CD4-positive, alpha-beta T cell treated with Interleukin-6 for 4 hours (primary cell): ENCODE results near the gene MAP3K2.
A peak's percentile ranks its signal among the peaks of the same experiment; 100 is the strongest.

Source experiments
- DNase-seq: peaks from one replicate; pipeline ENCODE4 v3.0.0-alpha.2; 2020; ENCODE audit warnings: mixed read lengths

MAP3K2 gene

DNA sequence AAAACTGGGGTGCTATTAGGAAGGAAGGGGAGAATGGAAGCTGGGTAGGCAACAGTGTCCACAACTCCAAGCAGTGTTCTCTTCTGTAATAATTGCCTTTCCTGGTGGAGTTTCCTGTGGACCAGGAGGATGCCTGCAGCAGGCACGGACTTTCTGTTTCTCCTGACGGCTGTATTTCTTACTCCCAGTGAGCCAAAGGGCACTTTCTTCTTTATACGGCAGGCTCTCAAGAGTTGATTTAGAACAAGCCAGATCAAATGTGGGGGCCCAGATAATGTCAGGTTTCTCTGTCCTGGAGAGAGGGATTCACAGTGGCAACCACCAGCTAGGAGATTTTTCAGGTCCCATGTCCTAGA lies 17.5 kb upstream of the MAP3K2 start:
- no peak for DNase-seq

GRCh38 chr2:127404466-127405254 lies 16.9 kb upstream of the MAP3K2 start:
- no peak for DNase-seq

GRCh38 chr2:127403460-127403859 lies 15.7 kb upstream of the MAP3K2 start:
- DNase-seq: no peak

DNA sequence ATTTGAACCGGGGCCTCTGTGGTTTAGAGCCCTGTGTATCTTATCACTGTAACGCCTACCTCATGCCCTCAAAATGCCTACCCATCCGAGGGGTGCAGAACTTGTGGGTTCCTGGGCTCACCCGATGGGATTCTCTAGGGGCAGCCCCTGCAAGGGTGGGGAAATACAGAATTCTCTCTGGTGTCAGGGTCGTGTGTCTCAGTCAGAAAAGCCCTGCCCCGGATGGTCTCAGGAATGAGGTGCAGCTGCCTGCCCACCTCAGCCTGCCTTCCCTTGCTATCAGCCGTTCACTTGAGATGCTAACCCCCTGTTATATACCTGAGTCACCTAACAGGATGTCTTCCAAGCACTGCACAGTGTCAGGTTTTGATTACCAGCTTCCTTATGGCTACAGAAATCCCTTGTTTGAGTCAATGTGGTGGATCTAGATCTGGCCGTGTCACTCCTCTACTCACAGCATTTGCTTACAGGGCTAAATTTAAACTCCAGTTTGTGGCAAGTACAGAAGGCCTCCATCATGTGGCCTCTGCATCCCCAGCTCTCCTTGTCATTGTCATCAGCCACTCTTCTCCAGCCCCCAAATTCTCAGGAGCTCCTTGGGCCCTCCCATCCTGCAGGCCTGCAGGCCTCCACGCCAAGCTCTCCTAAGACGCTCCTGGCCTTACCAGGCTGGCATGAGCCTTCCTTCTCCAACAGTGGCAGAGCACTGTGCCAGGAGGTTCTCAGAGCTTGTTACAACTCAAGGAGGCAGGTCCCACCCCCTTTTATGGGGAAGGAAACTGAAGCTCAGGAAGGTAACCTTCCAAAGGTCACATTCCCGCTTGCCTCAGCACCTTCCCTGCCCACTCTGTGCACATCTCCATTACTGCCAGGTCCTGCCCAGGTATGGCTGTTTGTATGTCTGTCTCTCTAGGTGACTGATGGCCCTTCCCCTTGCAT lies 14.3 kb upstream of the MAP3K2 start:
- DNase-seq: no peak

DNA sequence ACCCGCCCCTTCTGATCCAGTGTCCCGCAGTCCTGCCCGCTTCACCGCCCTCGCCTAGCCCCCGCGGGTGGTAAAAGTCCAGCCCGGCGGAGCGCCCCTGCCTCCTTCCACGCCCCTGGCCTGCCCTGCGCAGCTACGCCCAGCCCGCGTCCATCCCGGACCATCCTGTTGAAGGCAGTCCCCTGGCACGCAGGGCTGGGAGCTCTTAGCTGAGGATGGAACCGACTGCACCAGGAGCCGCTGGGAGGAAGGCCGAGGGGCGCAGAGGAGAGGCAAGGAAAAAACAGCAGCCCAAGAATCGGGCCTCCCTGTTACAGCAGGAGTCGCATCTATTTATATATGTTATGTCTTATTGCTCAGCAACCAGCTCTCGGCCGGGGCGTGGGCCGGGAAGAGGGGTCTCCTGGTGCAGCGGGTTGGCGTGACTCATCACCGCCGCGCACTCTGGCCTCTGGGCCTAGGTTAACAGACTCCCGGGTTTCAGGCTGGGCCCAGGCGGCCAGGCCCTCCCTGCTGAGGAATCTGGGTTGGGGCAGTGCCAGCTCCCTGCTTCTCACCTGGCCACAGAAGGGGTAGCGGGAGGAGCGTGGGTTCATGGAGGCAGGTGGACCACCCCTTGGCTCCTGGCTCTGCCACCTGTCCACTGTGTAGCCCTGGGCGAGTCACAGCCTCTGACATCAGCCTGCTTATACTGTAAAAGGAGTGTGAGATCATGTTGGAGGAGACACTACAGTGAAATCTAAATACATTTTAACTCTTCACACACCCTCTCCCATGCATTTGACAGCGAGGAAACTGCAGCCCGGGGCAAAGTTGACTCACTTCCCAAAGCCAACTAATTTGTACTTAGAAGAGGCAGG lies 13.4 kb upstream of the MAP3K2 start:
- DNase-seq: no peak

DNA sequence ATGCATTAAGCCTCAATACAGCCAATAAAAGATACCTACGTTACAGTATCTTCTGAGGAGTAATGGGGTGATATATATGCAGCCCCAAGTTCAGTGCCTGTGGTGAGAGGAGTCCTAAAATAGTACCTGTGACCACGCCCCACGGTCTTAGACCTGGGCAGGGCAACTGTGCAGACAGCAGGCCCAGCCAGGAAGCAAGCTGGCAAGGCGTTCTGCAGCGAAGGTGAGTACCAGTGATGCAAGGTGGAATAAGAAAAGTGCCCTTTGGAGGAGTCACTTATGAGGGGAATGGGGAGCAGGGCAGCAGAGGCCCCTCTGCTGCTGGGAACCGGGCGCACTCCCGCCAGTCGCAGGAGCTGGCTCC lies 12.7 kb upstream of the MAP3K2 start:
- no peak for DNase-seq

DNA sequence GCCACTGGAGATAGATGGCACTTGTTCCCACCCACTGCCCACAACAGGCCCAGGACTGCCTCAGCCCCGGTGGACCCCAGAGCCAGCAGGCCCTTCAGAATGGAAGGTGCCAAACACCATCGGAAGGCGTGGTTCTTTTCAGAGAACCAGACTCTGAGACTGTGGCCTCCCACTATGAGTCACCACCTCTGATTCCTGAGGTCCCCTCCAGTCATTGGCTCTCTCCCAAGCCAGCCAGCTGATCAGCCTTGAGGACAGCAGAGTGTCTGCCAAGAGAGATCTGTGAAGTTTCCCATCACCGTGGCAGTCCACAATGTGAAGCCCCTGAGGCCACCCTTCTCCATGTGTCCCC lies 10.4 kb upstream of the MAP3K2 start:
- DNase-seq: peak; percentile 74

DNA sequence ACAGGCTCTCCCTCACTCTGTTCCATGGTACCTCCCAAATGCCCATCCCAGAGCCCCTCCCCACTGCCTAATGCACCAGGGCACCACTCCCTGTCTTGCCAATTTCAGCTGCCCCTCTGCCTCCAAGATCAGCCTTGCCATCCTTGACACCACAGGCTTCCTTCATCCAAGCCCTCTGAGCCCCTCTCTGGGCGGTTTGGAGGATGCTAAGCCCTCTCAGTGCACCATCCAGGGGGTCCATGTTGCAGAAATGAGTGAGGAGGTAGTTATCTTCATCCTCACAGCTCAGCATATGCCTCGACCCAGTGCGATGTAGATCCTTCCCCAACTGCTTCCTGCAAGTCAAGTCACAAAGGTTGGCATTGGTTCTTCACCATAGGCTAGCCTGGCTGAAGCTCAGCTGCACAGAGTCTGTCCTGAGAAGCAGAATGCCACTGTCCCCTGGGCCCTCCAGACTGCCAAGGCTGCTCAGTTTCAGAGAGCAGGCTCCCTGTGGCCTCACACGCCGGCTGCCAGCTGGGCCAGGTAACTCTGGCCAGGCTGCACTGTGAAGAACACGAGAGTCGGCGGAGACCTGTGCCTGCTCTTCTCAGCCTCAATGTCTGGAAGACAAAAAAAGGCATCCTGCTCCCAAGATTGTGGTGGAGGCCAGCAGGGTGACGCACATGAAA lies 9.9 kb upstream of the MAP3K2 start:
- DNase-seq: no peak

GRCh38 chr2:127394492-127394891 lies 6.7 kb upstream of the MAP3K2 start:
- no peak for DNase-seq

GRCh38 chr2:127392828-127393578 lies 5.2 kb upstream of the MAP3K2 start:
- no peak for DNase-seq

DNA sequence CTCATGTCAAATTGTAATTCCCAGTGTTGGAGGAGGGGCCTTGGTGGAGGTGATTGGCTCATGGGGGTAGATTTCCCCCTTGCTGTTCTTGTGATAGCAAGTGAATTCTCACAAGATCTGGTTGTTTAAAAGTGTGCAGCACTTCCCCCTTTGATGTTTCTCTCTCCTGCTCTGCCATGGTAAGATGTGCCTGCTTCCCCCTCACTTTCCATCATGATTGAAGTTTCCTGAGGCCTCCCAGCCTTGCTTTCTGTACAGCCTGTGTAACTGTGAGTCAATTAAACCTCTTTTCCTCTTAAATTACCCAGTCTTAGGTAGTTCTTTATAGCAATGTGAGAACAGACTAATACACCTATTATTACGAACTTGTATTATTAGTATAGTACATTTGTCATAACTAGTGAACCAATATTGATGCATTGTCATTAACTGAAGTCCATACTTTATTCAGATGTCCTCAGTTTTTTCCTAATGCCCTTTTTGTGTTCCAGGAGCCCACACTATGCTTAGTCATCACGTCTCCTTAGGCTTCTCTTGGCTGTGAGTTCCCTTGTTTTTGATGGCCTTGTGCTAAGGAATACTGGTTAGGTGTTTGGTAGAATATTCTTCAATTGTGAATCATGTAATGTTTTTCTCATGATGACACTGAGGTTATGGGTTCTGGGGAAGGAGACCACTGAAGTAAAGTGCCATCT lies 4.5 kb upstream of the MAP3K2 start:
- no peak for DNase-seq

DNA sequence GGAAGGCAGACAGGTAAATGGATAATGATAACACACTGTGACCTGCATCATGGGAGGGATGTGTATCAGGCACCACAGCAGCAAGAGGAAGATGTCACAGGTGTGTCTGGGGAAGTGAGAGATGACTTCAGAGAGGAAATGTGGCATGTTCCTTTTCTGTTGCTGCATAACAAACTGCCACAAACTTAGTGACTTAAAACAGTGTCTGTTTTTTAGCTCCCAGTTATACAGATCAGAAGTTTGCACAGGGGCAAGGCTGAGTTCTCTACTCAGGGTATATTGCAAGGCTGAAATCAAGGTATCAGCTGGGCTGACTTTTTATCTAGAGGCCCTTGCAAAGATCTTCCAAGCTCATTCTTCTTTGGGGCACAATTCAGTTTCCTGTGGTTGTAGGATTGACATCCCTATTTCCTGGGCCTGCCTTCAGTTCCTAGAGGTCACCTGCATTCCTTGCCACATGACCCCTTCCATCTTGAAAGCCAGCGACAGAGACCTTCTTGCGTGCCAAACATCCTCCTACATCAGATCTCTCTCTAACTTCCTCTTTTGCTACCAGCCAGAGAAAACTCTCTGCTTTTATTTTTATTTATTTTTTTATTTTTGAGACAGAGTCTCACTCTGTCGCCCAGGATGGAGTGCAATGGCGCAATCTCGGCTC lies 2.1 kb upstream of the MAP3K2 start:
- peak; percentile 57 for DNase-seq

- DNase-seq: no peak
Observed at GRCh38 chr2:127388423-127389164, 819 bp upstream of the MAP3K2 start.

DNA sequence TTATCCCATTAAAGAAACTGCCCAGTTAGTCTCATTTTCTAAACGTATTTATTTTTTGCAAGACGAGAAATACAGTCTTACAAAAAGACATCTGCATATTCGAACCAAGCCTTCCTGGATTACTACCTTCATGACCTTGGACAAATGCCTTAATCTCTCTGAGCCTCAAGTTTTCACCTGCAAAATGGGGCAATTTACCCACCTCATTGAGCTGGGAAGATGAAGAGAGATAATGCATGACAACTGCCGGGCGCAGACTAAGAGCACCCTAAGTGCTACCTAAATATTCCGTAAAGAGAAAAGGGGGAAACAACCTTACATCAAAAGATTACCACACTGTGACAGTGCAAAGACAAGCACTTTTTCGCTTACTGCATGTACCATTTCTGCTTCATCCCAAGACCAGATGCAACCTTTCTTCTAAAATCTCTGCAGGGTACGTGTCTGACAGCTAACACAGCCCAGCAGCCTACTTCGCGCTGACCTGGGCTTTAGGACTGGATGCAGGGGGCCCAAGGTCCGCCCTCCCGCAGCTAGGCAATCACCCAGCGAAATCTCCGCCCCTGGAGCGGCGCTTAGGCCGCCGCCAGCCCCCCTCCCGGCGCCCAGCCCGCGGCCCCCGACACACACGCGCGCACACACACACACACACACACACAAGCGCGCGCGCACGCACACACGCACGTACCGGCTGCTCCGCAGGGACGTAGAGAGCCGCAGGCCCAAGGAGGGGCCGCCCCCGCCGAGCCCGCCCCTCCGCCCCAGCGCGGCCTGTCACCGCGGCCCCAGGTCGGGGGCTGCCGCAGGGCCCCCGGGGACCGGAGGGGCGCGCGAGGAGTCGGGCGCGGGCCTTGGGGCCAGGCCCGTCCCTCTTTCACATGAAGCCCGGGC lies 766 bp downstream of the MAP3K2 start:
- DNase-seq: peak; percentile 86

DNA sequence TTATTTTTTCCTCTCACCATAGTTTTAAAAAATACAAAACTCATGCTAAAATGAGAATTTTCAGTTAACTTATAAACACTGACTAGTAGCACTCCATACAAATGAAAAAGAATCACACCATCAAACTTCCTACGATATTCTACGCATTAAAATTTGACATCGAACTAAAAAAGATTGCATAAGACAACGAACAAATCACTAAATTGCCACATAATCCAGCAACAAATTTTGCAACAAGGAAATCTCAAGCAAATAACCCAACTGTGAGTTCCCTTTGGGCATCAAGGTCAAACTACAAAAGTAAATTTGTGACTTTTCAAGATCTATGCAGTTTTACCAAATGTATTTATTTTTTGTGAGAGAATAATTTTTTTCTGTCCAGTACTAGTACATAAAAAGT lies 1.5 kb downstream of the MAP3K2 start:
- DNase-seq: no peak

DNA sequence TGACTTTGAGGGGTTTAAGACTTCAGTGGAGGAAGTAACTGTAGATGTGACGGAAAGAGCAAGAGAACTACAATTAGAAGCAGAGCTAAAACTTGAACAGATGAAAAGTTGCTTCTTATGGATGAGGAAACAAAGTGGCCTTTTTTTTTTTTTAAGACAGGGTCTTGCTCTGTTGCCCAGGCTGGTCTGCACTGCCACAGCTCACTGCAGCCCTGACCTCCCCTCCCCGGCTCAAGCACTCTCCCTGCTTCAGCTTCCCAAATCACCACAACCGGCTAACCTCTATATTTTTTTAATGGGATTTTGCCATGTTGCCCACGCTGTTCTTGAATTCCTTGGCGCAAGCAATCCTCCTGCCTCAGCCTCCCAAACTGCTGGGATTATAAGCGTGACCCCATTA lies 3.2 kb downstream of the MAP3K2 start:
- DNase-seq: no peak

DNA sequence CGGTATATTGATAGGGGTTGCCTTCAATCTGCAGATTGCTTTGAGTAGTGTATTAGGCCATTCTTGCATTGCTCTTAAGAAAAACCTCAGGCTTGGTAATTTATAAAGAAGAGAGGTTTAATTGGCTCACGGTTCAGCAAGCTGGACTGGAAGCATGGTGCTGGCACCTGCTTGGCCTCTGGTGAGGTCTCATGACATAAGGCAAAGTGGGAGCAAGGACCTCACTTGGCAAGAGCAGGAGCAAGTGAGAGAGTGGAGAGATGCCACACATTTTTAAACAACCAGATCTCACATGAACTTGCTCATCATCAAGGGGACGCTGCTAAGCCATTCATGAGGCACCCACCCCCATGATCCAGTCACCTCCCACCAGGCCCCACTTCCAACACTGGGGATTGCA lies 4.9 kb downstream of the MAP3K2 start:
- no peak for DNase-seq

DNA sequence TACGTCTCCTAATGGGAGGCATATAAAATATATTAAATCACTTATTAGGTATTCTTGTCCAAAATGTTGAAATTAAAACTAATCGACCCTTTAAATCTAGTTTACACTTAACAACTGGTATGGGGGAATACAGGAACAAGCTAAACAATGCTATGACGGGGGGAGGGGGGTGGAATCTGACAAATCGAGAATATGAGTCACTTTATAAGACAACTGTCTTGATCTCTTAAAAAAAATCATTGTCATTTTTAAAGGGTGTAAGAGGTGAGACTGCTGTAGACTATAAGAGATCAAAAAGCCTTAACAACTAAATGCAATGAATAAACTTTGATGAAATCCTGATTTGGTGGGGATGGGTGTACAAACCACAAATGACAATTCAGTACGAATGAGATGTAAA lies 6.0 kb downstream of the MAP3K2 start:
- peak; percentile 31 for DNase-seq
